Measurements from ENCODE around the gene WEE1. TPM values are rescaled to one million over a fixed set of nuclear protein-coding genes. Genes with fewer than 3 reads are reported as not detected.

WEE1 gene
- total RNA-seq, 2 donors from 2014 or later: 52.0 to 103 TPM

DNA sequence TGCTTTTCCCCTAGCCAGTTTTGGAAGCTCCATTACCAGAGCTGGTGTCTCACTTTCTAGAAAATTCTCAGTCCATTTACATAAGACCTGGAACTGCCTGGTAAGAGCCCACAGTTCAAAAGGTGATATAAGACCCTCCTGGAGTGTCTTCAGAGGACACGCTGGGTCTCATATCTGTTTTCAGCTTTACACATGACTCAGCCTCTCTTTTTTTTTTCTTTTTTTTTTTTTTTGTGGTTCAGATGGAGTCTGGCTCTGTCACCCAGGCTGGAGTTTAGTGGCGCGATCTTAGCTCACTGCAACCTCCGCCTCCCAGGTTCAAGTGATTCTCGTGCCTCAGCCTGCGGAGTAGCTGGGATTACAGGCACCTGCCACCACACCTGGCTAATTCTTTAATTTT lies 30.7 kb downstream of the WEE1 start:
- H3K36me3 ChIP-seq: no peaks in the 10 kb centered on the region
- H3K4me1 ChIP-seq: no peaks in the 10 kb centered on the region
- H3K27me3 ChIP-seq: no peaks in the 10 kb centered on the region
- no peaks in the 10 kb centered on the region for H3K9me3 ChIP-seq
- H3K4me3 ChIP-seq: no peak overlapping the region
- no peak for TF ChIP-seq CTCF (IDR thresholded peaks at IDR 0.05)
- DNase-seq (ENCODE audit: low spot score): no peak
- no peak overlapping the region for H3K27ac ChIP-seq

- Histone ChIP-seq H3K27me3 (no peaks in the 10 kb centered on the region), H3K4me3 (no peak overlapping the region), H3K36me3 (no peaks in the 10 kb centered on the region), H3K27ac (no peak overlapping the region), H3K4me1 (no peaks in the 10 kb centered on the region), H3K9me3 (no peaks in the 10 kb centered on the region)
- DNase-seq (ENCODE audit: low spot score): peak; percentile 36
- no peak for TF ChIP-seq CTCF (IDR thresholded peaks at IDR 0.05)
Observed at GRCh38 chr11:9605742-9606141, 32.3 kb downstream of the WEE1 start.

DNA sequence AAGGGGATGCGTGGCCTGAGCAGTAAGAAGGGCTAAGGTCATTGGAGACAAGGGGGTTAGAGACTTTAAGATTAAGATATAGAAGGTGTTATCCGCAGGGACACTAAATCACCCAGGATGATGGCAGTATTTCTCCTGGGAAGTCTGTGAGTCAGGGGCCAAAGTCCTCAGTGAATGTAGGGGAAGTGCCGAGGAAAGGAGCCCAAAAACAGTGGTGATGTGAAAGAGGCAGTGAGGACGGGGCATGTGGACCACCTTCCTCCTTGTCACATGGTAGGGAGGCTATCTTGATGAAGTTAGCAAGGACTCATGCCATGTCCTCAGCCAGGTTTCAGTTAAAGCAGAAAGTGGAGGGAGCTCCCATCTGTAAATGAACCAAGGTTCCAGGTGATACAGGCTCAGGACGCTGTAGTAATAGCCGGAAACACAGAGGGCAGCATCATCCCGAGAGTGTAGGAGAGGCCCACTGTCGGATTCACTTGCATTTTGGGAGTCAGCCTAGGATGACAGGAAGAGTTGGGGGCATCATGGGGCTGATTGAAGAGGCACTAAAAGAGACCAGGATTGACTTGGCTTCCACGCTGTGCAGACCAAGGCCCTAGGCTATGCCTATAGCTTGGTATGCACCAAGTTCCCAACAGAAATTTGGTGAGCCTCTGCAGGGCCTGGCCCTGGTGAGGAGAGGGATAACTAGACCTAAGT lies 33.5 kb downstream of the WEE1 start:
- Histone ChIP-seq H3K4me1 (no peaks in the 10 kb centered on the region), H3K27me3 (no peaks in the 10 kb centered on the region), H3K4me3 (no peak overlapping the region), H3K27ac (no peak overlapping the region), H3K9me3 (no peaks in the 10 kb centered on the region), H3K36me3 (no peaks in the 10 kb centered on the region)
- TF ChIP-seq CTCF (IDR thresholded peaks at IDR 0.05): no peak
- no peak for DNase-seq (ENCODE audit: low spot score)

DNA sequence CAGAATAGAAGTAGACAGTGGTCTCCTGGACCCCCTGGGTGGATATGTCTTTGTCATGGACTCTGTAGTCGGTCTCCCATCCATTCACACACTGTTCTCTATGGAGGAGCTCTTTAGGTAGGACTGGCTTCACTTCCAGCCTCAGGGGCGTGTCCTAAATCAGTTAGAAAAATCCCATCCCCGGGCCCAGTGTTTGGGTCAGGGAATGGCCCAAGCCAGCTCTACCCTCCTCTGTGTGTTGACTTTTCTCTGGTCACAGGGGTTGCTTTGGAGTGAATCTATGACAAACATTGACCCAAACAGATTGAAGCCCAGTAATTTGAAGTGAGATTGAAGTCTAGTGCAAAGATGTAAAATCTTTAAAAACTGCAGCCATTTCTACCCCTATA lies 34.0 kb downstream of the WEE1 start:
- Histone ChIP-seq H3K27ac (no peak overlapping the region), H3K27me3 (no peaks in the 10 kb centered on the region), H3K36me3 (no peaks in the 10 kb centered on the region), H3K9me3 (no peaks in the 10 kb centered on the region), H3K4me1 (peaks cover 0 to 1% of the 10 kb centered on the region in 2 donors), H3K4me3 (no peak overlapping the region)
- DNase-seq (ENCODE audit: low spot score): no peak
- TF ChIP-seq CTCF (IDR thresholded peaks at IDR 0.05): no peak

- peaks cover 0 to 12% of the 10 kb centered on the region in 2 donors for H3K4me1 ChIP-seq
- no peak overlapping the region for H3K4me3 ChIP-seq
- no peak for TF ChIP-seq CTCF (IDR thresholded peaks at IDR 0.05)
- peak; percentile 50 for DNase-seq (ENCODE audit: low spot score)
- no peaks in the 10 kb centered on the region for H3K36me3 ChIP-seq
- H3K9me3 ChIP-seq: no peaks in the 10 kb centered on the region
- H3K27me3 ChIP-seq: no peaks in the 10 kb centered on the region
- H3K27ac ChIP-seq: no peak overlapping the region
Observed at GRCh38 chr11:9609002-9609759, 35.7 kb downstream of the WEE1 start.

Measured in right atrium auricular region (tissue), 2 donors.